Fibroblast of villous mesenchyme (primary cell): ENCODE results near the gene KLF14. TPM values are rescaled to one million over a fixed set of nuclear protein-coding genes. Genes with fewer than 3 reads are reported as not detected.
"Not testable (repeated sequence)": the region's sequence is repeated elsewhere in the genome, so short reads cannot be mapped to it uniquely, and the experiment has no call there.

Experiments used
- DNase-seq: peaks from one replicate; pipeline ENCODE4 v3.0.0-alpha.2; 2010; ENCODE audit warnings: low read depth
- H3K4me3 ChIP-seq: 2 replicates; pipeline ENCODE4 v1.5.1; 2011; ENCODE audit warnings: low read depth, mild to moderate bottlenecking, low read length
- total RNA-seq: library from RNA; depleted of rRNA; stranded (reverse); fragments of >200 nt; gene quantifications from 2 replicates; pipeline ENCODE4 v1.2.3, GENCODE V29; 2012
- TF ChIP-seq, protein P1 (sequence below): IDR thresholded peaks from 2 replicates; pipeline ENCODE4 v1.5.1; 2012; ENCODE audit warnings: low read depth, mild to moderate bottlenecking, low read length; ENCODE audit not compliant: insufficient read depth

The KLF14 gene
- under 0.01 TPM in 2 replicates for total RNA-seq

DNA sequence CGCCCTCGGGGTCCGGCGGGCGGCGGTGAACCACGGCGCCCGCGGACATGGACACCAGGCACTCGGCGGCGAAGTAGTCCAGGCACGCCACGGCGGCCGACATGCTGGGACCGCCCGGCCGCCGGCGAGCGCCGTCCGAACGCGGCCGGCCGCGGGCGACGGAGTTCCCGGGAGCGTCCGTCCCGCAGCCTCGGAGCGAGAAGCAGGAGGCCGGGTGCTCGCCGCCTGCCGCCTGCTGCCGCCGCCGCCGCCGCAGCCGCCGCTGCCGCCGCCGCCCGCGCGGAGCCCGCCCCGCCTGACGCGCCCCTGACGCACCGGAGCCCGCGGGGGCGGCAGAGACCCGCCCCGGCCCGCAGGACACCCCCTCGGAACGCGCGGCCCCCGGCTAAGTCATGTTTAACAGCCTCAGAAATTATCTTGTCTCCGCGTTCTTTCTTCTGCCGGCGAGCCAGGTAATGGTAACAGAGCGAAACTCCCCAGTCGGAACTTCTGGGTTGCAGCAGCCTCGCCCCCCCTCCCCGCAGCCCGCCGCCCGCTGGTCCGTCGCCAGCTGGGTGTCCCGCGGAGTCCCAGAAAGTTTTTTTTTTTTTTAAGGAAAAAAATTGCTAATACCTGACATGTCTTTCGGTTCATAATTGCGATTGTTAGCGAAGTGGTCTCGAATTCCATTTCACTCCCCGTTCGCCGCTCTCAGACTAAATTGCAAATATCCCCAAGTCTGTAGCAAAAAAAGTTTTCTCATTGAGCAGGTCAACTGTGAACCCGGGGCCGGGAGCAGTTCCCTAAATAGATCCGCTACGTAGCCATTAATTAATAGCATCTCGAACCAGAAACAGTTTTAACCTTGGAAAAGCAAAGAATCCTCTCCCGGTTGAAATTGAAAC, at the start of gene KLF14:
Gene KLF14 (minus strand): TSS at position 277 of the 884 bp plus-strand sequence. CDS start 174 bp downstream, at position 103.
- H3K4me3 ChIP-seq: peak within 1 kb of the TSS; percentile 66
- TF ChIP-seq, protein P1, sequence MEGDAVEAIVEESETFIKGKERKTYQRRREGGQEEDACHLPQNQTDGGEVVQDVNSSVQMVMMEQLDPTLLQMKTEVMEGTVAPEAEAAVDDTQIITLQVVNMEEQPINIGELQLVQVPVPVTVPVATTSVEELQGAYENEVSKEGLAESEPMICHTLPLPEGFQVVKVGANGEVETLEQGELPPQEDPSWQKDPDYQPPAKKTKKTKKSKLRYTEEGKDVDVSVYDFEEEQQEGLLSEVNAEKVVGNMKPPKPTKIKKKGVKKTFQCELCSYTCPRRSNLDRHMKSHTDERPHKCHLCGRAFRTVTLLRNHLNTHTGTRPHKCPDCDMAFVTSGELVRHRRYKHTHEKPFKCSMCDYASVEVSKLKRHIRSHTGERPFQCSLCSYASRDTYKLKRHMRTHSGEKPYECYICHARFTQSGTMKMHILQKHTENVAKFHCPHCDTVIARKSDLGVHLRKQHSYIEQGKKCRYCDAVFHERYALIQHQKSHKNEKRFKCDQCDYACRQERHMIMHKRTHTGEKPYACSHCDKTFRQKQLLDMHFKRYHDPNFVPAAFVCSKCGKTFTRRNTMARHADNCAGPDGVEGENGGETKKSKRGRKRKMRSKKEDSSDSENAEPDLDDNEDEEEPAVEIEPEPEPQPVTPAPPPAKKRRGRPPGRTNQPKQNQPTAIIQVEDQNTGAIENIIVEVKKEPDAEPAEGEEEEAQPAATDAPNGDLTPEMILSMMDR: no peak
- peak; percentile 27 for DNase-seq

GRCh38 chr7:130781346-130781745, 47.3 kb upstream of the KLF14 start:
- DNase-seq: no peak
- TF ChIP-seq, protein P1: no peak

DNA sequence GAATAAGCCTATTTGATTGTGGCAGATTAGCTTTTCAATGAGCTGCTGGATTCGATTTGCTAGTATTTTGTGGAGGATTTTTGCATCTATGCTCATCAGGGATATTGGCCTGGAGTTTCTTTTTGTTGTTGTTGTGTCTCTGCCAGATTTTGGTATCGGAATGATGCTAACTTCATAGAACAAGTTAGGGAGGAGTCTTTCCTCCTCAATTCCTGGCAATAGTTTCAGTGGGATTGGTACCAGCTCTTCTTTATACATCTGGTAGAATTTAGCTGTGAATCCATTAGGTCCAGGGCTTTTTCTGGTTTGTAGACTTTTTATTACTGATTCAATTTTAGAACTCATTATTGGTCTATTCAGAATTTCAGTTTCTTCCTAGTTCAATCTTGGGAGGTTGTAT, 43.4 kb upstream of the KLF14 start:
- TF ChIP-seq, protein P1: no peak
- no peak overlapping the region for H3K4me3 ChIP-seq
- no peak for DNase-seq

More at GRCh38 chr7:130781346-130781745, 47.3 kb upstream of the KLF14 start:
- no peak overlapping the region for H3K4me3 ChIP-seq

GRCh38 chr7:130772456-130772855, 38.4 kb upstream of the KLF14 start:
- H3K4me3 ChIP-seq, DNase-seq: not testable (repeated sequence)

- no peak overlapping the region for H3K4me3 ChIP-seq
- TF ChIP-seq, protein P1: no peak
- no peak for DNase-seq
These were observed 34.8 kb upstream of the KLF14 start for GRCh38 chr7:130768854-130769253.

GRCh38 chr7:130764569-130764968, 30.6 kb upstream of the KLF14 start:
- not testable (repeated sequence) for DNase-seq, H3K4me3 ChIP-seq

DNA sequence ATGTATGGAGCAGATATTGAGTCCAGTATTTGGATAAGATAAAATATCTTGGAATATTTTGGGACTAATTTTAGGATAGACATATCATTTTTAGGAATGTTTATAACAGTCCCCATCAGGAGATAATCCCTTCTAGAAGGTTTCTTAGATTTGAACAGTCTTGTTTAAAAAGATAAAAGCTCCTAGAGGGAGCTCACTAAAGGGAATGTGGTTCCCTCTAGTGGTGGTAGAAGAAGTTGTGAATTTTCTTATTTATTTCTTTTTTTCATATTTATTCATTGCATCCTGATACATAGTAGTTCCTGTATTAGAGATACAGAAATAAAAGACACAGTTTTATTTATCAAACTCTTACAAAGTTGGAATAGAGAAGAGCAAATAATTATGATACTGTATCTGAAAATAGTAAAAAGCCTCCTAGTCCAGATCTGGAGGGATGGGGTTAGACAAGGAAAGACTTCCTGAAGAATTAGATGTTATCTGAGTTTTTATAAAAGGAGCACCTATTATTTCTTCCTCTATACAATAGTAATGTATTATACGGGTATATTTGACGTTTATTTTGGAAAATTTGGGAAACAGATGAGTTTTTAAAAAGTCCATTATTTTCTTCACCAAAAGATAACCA, 24.5 kb upstream of the KLF14 start:
- no peak overlapping the region for H3K4me3 ChIP-seq
- peak; percentile 73 for DNase-seq
- TF ChIP-seq, protein P1: peak; percentile 64
